NCI-H226 (cell line): Measurements from ENCODE around the gene ARHGEF3.

Experiments
- DNase-seq: peaks from one replicate; pipeline ENCODE4 v3.0.0-alpha.2; 2015

ARHGEF3 gene

GRCh38 chr3:56795097-56795828 lies 6.5 kb downstream of the ARHGEF3 start:
- peak; percentile 67 for DNase-seq

GRCh38 chr3:56792193-56792592 lies 9.6 kb downstream of the ARHGEF3 start:
- DNase-seq = no peak

GRCh38 chr3:56790016-56790821 lies 11.5 kb downstream of the ARHGEF3 start:
- no peak for DNase-seq

- no peak for DNase-seq
Observed at GRCh38 chr3:56789076-56789475, 12.7 kb downstream of the ARHGEF3 start.

GRCh38 chr3:56788521-56788920 lies 13.2 kb downstream of the ARHGEF3 start:
- DNase-seq = no peak

GRCh38 chr3:56787784-56788256 lies 13.9 kb downstream of the ARHGEF3 start:
- no peak for DNase-seq

GRCh38 chr3:56787258-56787775 lies 14.4 kb downstream of the ARHGEF3 start:
- no peak for DNase-seq

GRCh38 chr3:56785499-56785898 lies 16.2 kb downstream of the ARHGEF3 start:
- DNase-seq = no peak

- no peak for DNase-seq
Observed at GRCh38 chr3:56784448-56785001, 17.2 kb downstream of the ARHGEF3 start.

- no peak for DNase-seq
Observed at GRCh38 chr3:56783644-56784447, 17.9 kb downstream of the ARHGEF3 start.

- DNase-seq = no peak
Observed at GRCh38 chr3:56782906-56783305, 18.8 kb downstream of the ARHGEF3 start.

GRCh38 chr3:56782215-56782614 lies 19.5 kb downstream of the ARHGEF3 start:
- no peak for DNase-seq

GRCh38 chr3:56781762-56782161 lies 20.0 kb downstream of the ARHGEF3 start:
- no peak for DNase-seq

GRCh38 chr3:56780936-56781335 lies 20.8 kb downstream of the ARHGEF3 start:
- no peak for DNase-seq

GRCh38 chr3:56778893-56779292 lies 22.9 kb downstream of the ARHGEF3 start:
- no peak for DNase-seq

- no peak for DNase-seq
Observed at GRCh38 chr3:56776556-56776950, 25.2 kb downstream of the ARHGEF3 start.

GRCh38 chr3:56775838-56776555 lies 25.8 kb downstream of the ARHGEF3 start:
- no peak for DNase-seq

GRCh38 chr3:56775445-56775837 lies 26.3 kb downstream of the ARHGEF3 start:
- DNase-seq = no peak

GRCh38 chr3:56773986-56774385 lies 27.8 kb downstream of the ARHGEF3 start:
- DNase-seq = no peak

- DNase-seq = no peak
Observed at GRCh38 chr3:56772952-56773938, 28.5 kb downstream of the ARHGEF3 start.

GRCh38 chr3:56771376-56771775 lies 30.4 kb downstream of the ARHGEF3 start:
- DNase-seq = no peak
